Ishikawa (cell line): ENCODE data around the gene CD79A.

Experiments used
- EP300 ChIP-seq: IDR thresholded peaks from 2 replicates; pipeline ENCODE4 v1.6.1; 2012; ENCODE audit warnings: borderline replicate concordance
- NFIC ChIP-seq: IDR thresholded peaks from 2 replicates; pipeline ENCODE4 v1.6.1; 2012
- YY1 ChIP-seq: IDR thresholded peaks from 2 replicates; pipeline ENCODE4 v1.6.1; 2012; ENCODE audit warnings: low read depth
- TF ChIP-seq, protein P1 (sequence below): IDR thresholded peaks from 2 replicates; pipeline ENCODE4 v1.6.1; 2012; ENCODE audit warnings: low read depth, mild to moderate bottlenecking

DNA sequence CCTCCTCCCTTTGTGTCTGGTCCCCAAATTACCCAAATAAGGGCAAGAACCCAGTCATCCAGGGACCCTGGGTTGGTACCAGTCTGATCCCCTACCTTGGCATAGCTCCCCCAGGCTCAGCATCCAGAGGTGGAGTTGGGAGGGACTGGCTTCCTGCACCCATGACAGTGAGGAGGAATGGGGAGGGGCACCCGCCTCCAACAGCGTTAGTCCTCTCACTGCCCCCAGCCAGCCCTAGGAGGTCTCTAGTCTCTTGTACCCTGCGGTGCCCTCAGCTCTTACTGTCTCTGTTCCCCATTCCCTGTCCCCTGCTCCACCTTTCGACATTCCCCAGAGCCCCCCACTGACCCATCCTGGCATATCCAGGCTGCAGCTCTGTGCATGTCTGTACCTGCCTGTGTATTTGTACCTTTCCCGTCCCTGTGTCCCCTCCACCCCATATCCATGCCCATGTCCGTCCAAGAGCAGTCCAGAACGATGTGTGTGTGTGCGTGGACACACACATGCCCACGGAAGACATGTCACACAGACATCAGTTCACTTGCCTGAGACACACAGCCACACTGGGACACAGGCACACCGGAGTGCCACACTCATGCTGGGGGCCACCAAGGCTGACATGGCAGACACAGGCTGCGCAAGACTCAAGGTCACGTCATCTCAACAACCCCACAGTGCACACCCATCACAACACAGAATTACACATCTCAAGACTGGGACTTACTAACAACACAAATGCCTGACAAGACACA lies 33.3 kb downstream of the CD79A start:
- TF ChIP-seq YY1 (no peak), NFIC (no peak), EP300 (no peak)
- TF ChIP-seq, protein P1, sequence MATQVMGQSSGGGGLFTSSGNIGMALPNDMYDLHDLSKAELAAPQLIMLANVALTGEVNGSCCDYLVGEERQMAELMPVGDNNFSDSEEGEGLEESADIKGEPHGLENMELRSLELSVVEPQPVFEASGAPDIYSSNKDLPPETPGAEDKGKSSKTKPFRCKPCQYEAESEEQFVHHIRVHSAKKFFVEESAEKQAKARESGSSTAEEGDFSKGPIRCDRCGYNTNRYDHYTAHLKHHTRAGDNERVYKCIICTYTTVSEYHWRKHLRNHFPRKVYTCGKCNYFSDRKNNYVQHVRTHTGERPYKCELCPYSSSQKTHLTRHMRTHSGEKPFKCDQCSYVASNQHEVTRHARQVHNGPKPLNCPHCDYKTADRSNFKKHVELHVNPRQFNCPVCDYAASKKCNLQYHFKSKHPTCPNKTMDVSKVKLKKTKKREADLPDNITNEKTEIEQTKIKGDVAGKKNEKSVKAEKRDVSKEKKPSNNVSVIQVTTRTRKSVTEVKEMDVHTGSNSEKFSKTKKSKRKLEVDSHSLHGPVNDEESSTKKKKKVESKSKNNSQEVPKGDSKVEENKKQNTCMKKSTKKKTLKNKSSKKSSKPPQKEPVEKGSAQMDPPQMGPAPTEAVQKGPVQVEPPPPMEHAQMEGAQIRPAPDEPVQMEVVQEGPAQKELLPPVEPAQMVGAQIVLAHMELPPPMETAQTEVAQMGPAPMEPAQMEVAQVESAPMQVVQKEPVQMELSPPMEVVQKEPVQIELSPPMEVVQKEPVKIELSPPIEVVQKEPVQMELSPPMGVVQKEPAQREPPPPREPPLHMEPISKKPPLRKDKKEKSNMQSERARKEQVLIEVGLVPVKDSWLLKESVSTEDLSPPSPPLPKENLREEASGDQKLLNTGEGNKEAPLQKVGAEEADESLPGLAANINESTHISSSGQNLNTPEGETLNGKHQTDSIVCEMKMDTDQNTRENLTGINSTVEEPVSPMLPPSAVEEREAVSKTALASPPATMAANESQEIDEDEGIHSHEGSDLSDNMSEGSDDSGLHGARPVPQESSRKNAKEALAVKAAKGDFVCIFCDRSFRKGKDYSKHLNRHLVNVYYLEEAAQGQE, result no peak
